GM21515 (cell line): ENCODE results near the gene ISOC2.

Experiments used
- ATAC-seq: cut with Tn5 transposase; IDR thresholded peaks from one replicate; pipeline ENCODE4 v1.9.1; 2021; ENCODE audit not compliant: unreplicated experiment

Gene ISOC2

GRCh38 chr19:55479451-55480230, 18.2 kb upstream of the ISOC2 start:
- no peak for ATAC-seq

DNA sequence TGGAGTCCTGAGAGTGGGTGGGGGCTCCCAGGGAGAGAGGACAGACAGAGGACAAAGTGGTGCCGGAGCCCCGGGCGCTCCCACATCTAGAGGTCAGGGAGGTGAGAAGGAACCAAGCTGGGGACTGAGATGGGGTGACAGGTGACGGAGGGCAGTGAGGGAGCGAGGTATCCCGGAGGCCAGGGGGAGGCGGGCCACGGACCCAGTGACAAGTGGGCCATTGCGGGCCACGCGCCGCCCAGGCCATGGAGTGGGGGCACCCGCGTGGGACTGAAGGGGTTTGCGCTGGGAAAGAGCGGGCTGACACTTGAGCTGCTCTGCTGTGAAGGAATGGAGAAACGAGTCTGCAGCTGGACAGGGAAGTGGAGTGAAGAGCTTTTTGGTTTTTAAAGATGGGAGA, 17.6 kb upstream of the ISOC2 start:
- ATAC-seq: no peak

DNA sequence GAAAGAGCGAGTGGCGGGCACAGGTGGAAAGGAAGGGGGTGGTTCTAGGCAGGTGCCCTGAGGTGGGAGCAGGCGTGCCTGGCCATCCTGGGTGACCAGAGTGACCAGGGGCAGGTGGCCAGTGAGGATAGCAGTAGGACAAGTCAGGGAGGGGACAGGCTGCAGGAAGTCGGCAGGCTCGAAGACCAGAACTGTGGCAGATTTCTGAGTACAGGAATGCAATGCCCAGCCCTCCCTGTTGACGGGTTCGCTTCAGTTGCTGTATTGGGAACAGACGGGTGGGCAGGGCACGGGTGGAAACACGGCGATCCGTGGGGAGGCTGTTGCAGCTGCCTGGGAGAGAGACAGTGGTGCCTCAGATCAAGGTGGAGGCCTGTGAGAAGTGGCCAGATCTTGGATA, 16.9 kb upstream of the ISOC2 start:
- ATAC-seq: no peak

DNA sequence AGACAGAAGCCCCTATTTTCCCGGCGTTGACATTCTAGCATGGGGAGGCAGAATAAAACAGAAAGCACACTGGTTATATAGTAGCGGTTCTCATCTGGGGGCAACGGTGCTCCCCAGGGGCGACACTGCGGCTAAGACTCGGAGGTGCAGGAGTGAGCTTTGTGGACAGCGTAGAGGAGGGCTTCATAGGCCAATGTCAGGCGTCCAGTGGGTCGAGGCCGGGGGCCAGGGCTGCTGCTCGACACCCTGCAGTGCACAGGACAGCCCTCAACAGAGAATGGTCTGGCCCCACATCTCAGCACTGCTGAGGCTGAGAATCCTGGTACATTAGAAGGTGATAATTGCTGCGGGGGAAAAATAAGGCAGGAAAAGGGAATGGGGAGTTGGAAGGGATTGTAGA, 16.5 kb upstream of the ISOC2 start:
- no peak for ATAC-seq

GRCh38 chr19:55476100-55476775, 14.8 kb upstream of the ISOC2 start, which contains the start of gene ZNF628:
Gene ZNF628 (plus strand): TSS chr19:55476617. CDS start chr19:55479911, 3,294 bp downstream.
- peak; percentile 82 for ATAC-seq

GRCh38 chr19:55474269-55475265, 13.1 kb upstream of the ISOC2 start:
- no peak for ATAC-seq

GRCh38 chr19:55473225-55474012, 12.0 kb upstream of the ISOC2 start:
- no peak for ATAC-seq

DNA sequence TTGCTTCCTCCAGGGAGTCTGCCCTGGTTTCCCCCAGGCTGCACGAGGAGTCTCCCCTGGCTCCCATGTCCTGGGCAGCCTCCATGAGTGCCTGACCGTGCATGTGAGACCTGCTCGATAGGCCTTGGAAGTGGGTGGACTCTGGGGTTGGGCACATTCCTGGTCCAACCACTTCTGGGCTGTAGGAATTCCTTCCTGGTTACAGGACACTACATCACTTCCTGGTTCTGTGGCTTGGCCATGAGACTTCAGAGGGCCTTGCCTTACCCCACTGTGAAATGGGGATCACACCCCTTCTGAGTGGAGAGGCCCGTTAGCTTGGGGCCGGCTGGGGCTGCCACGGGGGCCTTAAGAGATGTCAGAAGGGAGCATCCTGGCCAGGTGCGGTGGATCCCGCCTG, 11.0 kb upstream of the ISOC2 start:
- ATAC-seq: no peak

- no peak for ATAC-seq
Observed at GRCh38 chr19:55471266-55471665, 9.8 kb upstream of the ISOC2 start.

DNA sequence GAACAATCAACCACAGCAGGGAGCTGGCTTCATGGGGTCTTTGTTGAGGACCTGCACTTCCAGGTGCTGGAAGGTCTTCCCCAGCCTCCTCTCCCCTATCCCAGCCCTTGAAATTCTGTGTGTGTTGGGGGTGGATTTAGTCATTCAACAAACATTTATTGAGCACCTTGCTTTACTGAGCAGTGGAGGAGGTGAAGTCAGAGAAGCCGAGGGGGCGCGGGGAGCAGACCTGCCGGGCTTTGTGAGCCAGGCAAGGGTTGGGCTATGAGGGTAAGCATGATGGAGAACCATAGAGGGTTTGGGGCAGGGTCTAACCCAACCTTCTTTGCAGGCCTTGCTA, 6.6 kb upstream of the ISOC2 start:
- no peak for ATAC-seq

GRCh38 chr19:55467236-55468053, 6.0 kb upstream of the ISOC2 start:
- no peak for ATAC-seq

- no peak for ATAC-seq
Observed at GRCh38 chr19:55466241-55466614, 4.8 kb upstream of the ISOC2 start.

DNA sequence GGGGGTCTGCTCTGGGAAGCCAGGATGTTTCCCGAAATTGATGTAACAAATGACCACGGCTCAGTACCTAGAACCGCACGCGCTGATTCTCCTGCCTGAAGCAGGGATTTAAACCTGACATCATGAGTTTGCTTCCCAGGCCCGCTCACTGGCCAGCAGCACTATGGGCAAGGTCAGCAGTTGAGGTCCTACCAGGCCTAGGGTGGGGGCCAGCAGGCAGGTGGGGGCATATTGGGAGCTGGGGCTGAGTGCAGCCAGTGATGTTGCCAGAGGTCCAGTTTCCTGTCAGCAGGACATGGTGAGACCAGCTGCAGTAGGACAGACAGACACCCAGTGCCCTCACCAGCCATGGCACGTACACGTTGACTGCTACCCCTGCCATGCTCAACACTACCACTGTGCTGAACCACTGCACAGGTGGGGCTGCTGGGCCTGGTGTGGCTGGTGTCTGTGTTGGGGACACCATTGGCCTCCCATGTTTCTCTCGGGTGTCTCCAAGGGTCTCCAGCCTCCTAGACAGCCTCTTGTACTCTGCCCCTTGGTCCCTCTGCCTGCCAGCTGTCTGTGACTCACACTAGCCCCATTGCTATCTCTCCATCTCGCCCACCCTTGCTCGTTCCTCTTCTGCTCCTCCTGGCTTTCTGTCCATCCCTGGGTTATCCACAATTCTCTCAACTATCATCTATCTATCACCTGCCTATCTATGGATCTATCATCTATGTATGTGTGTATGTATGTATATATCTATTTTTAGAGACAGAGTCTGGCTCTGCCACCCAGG, 4.2 kb upstream of the ISOC2 start:
- no peak for ATAC-seq

GRCh38 chr19:55464662-55465054, 3.2 kb upstream of the ISOC2 start, which contains the start of gene C19orf85:
Gene C19orf85 (minus strand): TSS chr19:55464751. CDS start chr19:55464554, 197 bp downstream.
- no peak for ATAC-seq

DNA sequence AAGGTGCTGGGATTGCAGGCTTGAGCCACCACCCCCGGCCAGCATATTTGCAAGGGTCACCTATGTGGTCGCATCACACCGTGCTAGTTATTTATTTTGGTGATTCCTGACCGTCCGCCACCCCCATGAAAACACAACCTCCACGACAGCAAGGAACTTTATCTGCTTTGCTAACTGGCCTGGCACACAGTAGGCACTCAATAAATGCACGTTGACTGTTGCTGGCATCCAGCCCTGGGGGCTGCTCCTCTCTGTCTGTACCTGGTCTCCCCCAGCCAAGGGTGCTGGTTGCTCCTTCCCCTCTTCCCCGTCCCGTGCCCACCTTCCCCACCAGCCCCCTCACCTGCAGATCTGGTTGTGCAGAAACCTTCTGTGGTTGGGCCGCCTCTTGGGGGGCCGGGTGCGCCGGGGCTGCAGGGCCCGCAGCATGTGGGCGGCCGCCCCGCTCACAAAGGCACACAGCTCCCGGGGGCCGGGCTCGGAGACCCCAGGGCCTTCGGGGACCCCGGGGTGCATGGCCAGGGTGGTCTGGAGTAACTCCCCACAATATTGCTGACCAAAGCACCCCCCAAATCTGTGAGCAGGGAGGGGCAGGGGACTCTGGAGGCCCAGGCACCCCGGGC, 2.7 kb upstream of the ISOC2 start:
- no peak for ATAC-seq

- ATAC-seq: no peak
Observed at GRCh38 chr19:55463583-55464031, 2.2 kb upstream of the ISOC2 start.

DNA sequence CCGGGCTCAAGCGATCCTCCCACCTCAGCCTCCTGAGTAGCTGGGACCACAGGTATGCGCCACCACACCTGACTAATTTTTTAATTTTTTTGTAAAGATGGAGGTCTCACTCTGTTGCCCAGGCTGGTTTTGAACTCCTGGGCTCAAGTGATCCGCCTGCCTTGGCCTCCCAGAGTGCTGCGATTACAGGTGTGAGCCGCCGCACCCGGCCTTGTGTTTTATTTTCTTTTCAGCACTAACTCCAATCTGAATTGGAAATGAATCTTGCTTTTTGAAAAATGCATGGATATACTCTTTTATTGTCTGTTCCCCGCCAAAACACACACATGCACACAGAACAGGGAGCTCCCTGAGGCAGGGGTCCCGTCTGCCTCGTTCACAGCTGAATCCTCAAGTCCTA, 1.3 kb upstream of the ISOC2 start:
- no peak for ATAC-seq

- ATAC-seq: no peak
Observed at GRCh38 chr19:55461974-55462626, 658 bp upstream of the ISOC2 start.
